ENCODE results near the gene ELMO1.

GRCh38 chr7:37187179-37187578 is 261.5 kb downstream of the ELMO1 start:
- no peak for TF ChIP-seq SPEN (CRISPR knock-in tag; IDR thresholded peaks at IDR 0.05; ENCODE audit: low read depth)
- no peak for TF ChIP-seq CTCF (CRISPR knock-in tag; IDR thresholded peaks at IDR 0.05)
- no peak for TF ChIP-seq BRD4 (CRISPR knock-in tag; IDR thresholded peaks at IDR 0.05)
- TF ChIP-seq KDM1A (CRISPR knock-in tag; IDR thresholded peaks at IDR 0.05): no peak
- no peak for TF ChIP-seq ZNF670 (CRISPR knock-in tag; IDR thresholded peaks at IDR 0.05; ENCODE audit: borderline replicate concordance)
- no peak for TF ChIP-seq NFE2L1 (CRISPR knock-in tag; IDR thresholded peaks at IDR 0.05; ENCODE audit: borderline replicate concordance)
- TF ChIP-seq ZNF878 (CRISPR knock-in tag; IDR thresholded peaks at IDR 0.05): no peak

Measured in HepG2 (cell line).